GM12878 (cell line): Measurements from ENCODE around the gene ISG20L2. TPM values are rescaled to one million over a fixed set of nuclear protein-coding genes. Genes with fewer than 3 reads are reported as not detected.

Experiments
- ATAC-seq: fragments of 200-7000 bp; cut with Tn5 transposase; 3 replicates; pipeline ENCODE4 v1.9.1; 2020; ENCODE audit warnings: mild to moderate bottlenecking, moderate library complexity
- BruUV-seq: library from RNA; stranded (reverse); fragments of 400-500 nt; replicated peaks from 2 replicates; lab custom pipeline; 2021; lab: Mats Ljungman, UMichigan
- CTCF ChIA-PET: fragments of 300-600 bp; sonication (Branson Sonifier 250); formaldehyde crosslinking; extraction: SDS; loops from one replicate; lab custom pipeline; 2021; ENCODE audit warnings: inconsistent platforms; lab: Yijun Ruan, JAX
- POLR2A ChIA-PET: fragments of 350-600 bp; formaldehyde crosslinking; extraction: SDS; loops from one replicate; lab custom pipeline; 2021; ENCODE audit warnings: inconsistent platforms; lab: Charles Lee
- RAD21 ChIA-PET: fragments of 300-600 bp; sonication (Branson Sonifier 250); formaldehyde crosslinking; loops from one replicate; lab custom pipeline; 2023; ENCODE audit warnings: antibody characterized with exemption; ENCODE audit not compliant: unreplicated experiment; lab: Charles Lee
- SMC1A ChIA-PET: fragments of 300-600 bp; sonication (Branson Sonifier 250); formaldehyde crosslinking; loops from one replicate; lab custom pipeline; 2023; ENCODE audit not compliant: unreplicated experiment, uncharacterized antibody; lab: Charles Lee
- DNase-seq: peaks from one replicate; pipeline ENCODE4 v3.0.0-alpha.2; 2011; ENCODE audit warnings: low read depth, low spot score
- FAIRE-seq: peaks from 3 replicates; lab custom pipeline; 2011; peaks lifted over from hg19 to GRCh38; lab: Jason Lieb, UNC
- H2AFZ ChIP-seq: 2 replicates; pipeline ENCODE4 v1.6.0; 2011; ENCODE audit warnings: low read depth, low read length, control low read depth; ENCODE audit not compliant: control insufficient read depth
- H3K27ac ChIP-seq: 2 replicates; pipeline ENCODE4 v1.5.1; 2011; ENCODE audit warnings: control low read depth; ENCODE audit not compliant: control insufficient read depth, insufficient read depth
- H3K27me3 ChIP-seq, 2 experiments: replicated peaks in 1 of 2; 2 replicates each; pipeline versions ENCODE4 v1.6.0 to v1.6.1; 2011; ENCODE audit warnings: low read length in 1 of 2; ENCODE audit not compliant: control insufficient read depth in 2 of 2, insufficient read depth in 2 of 2
- H3K36me3 ChIP-seq, 2 experiments: 2 replicates each; pipeline ENCODE4 v1.5.1; 2011; ENCODE audit warnings: low read length in 1 of 2; ENCODE audit not compliant: control insufficient read depth in 2 of 2, insufficient read depth in 2 of 2
- H3K4me1 ChIP-seq: 2 replicates; pipeline ENCODE4 v1.6.1; 2011; ENCODE audit warnings: mild to moderate bottlenecking, low read length, moderate library complexity, mixed read lengths; ENCODE audit not compliant: control insufficient read depth, insufficient read depth
- H3K4me2 ChIP-seq: 2 replicates; pipeline ENCODE4 v1.6.0; 2011; ENCODE audit warnings: control low read depth; ENCODE audit not compliant: control insufficient read depth, insufficient read depth
- H3K4me3 ChIP-seq: fragments of 200-600 bp; sonication (generic); 2 replicates; pipeline ENCODE4 v1.5.1; 2016
- H3K79me2 ChIP-seq: 2 replicates; pipeline ENCODE4 v1.6.0; 2011; ENCODE audit warnings: low read length; ENCODE audit not compliant: control insufficient read depth, insufficient read depth
- H3K9ac ChIP-seq: 2 replicates; pipeline ENCODE4 v1.8.0; 2011; ENCODE audit warnings: low read length, control low read depth, mixed read lengths; ENCODE audit not compliant: control insufficient read depth, insufficient read depth
- H3K9me3 ChIP-seq: replicated peaks from 3 replicates; pipeline ENCODE4 v1.5.1; 2011; ENCODE audit warnings: mild to moderate bottlenecking, low read length; ENCODE audit not compliant: control insufficient read depth, insufficient read depth
- H4K20me1 ChIP-seq: 2 replicates; pipeline ENCODE4 v1.6.0; 2011; ENCODE audit not compliant: control insufficient read depth, insufficient read depth
- EED ChIP-seq: sonication (generic); IDR thresholded peaks from 2 replicates; pipeline ENCODE4 v1.6.1; 2016; ENCODE audit warnings: antibody characterized with exemption, low read depth
- EGR1 ChIP-seq, 2 experiments: IDR thresholded peaks; 1 replicate in 1 of 2; 2 replicates in 1 of 2; pipeline ENCODE4 v1.6.1; 2011 to 2012; ENCODE audit warnings: low read depth in 2 of 2, low read length in 2 of 2, borderline replicate concordance in 1 of 2, mild to moderate bottlenecking in 1 of 2, moderate library complexity in 1 of 2
- POLR2A ChIP-seq: IDR thresholded peaks from 2 replicates; pipeline ENCODE4 v1.6.1; 2011; ENCODE audit warnings: low read depth, mild to moderate bottlenecking, low read length
- SMAD5 ChIP-seq: IDR thresholded peaks from 2 replicates; pipeline ENCODE4 v1.6.1; 2016; ENCODE audit warnings: antibody characterized with exemption, low read depth
- WGBS: methylation state at CpG from one replicate; pipeline ENCODE4 v1.1.6; 2016; ENCODE audit warnings: low lambda C conversion rate; ENCODE audit not compliant: insufficient replicate concordance, insufficient coverage; ENCODE audit errors: missing lambda C conversion rate; 5-methylcytosine and 5-hydroxymethylcytosine counted together
- in situ Hi-C: fragments of 300-500 bp; cut with MboI; formaldehyde crosslinking; loops from 9 replicates; pipeline ENCODE4 v1.14.3; 2018; ENCODE audit warnings: mixed read lengths
- intact Hi-C: fragments of 100-400 bp; cut with micrococcal nuclease; formaldehyde crosslinking; loops from one replicate; pipeline ENCODE4 v1.14.2; 2022; ENCODE audit not compliant: unreplicated experiment
- polyA plus RNA-seq, 11 experiments: library from polyadenylated mRNA; depleted of rRNA in 4 of 11; unstranded in 6 of 11; stranded (reverse) in 5 of 11; fragments of >200 nt; fragmentation: Nextera tagmentation in 4 of 11; fragmentation: Illumina TruSeq in 1 of 11; extraction: Ambion mirVana in 4 of 11; extraction: Trizol in 1 of 11; gene quantifications; 1 replicate in 1 of 11; 2 replicates in 10 of 11; pipeline versions ENCODE4 v1.2.1 to v1.2.3, GENCODE V29; 2011 to 2016; ENCODE audit warnings: inconsistent platforms in 2 of 11, missing spikeins in 2 of 11, low read depth in 1 of 11
- total RNA-seq, 4 experiments: library from RNA; depleted of rRNA in 3 of 4; stranded (reverse); fragments of >200 nt in 3 of 4; fragmentation: Illumina TruSeq in 1 of 4; extraction: Trizol in 1 of 4; gene quantifications; 2 replicates each; pipeline versions ENCODE4 v1.2.1 to v1.2.3, GENCODE V29; 2013 to 2021

Gene ISG20L2
- total and polyA plus RNA-seq, 10 of the 15 experiments (the other 5 are each of a cell fraction or from before 2014, with no cell fraction given), result 16.4 to 111 (median 48.0) TPM

DNA sequence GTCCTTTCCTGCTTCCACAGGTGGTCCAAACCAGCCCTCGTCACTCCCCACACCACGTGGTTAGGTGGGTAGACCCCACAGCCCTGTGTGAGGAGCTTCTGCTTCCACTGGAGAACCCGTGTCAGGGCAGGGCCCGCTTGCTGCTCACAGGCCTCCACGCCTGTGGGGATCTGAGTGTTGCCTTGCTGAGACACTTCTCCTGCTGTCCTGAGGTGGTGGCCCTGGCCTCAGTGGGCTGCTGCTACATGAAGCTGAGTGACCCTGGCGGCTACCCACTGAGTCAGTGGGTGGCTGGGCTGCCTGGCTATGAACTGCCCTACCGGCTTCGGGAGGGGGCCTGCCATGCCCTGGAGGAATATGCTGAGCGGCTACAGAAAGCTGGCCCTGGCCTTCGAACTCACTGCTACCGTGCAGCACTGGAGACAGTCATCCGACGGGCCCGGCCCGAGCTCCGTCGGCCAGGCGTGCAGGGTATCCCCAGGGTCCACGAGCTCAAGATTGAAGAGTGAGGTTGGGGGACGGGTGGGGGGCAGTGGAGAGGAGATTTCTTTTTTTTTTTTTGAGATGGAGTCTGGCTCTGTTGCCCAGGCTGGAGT, 5.5 kb upstream of the ISG20L2 start:
- no peak for ATAC-seq
- no peak overlapping the region for H3K9ac ChIP-seq
- no peaks in the 10 kb centered on the region for H3K9me3 ChIP-seq
- no peak overlapping the region for H3K4me2 ChIP-seq
- ChIA-PET CTCF (no interaction called here), RAD21 (interaction anchor here (0.6 kb wide), 1 partner anchor 234 kb away, joined by 3 read pairs; the partner anchor contains the start of gene MEF2D), POLR2A (interaction anchor here (0.5 to 0.7 kb wide), 4 partner anchors 19 to 756 kb away, joined by 3 to 5 read pairs (median 3); no protein-coding TSS in a partner anchor), SMC1A (no interaction called here)
- in situ Hi-C loops (no loop called here), intact Hi-C loops (no loop called here)
- H3K79me2 ChIP-seq, result peaks cover 12% of the 10 kb centered on the region
- WGBS, result 96% methylated on average over 20 of the region's 20 CpGs
- FAIRE-seq, result no peak
- H3K4me3 ChIP-seq, result no peak overlapping the region
- no peaks in the 10 kb centered on the region for H4K20me1 ChIP-seq
- TF ChIP-seq SMAD5, result no peak
- TF ChIP-seq EED, result no peak
- TF ChIP-seq EGR1 (IDR thresholded peaks at IDR 0.05; ENCODE audit: borderline replicate concordance in 1 of 2, low read depth in 2 of 2, low read length in 2 of 2), result no peak
- 0 out of 2 replicates have a peak, but pooled peaks have one; percentile 20 for TF ChIP-seq POLR2A
- no peaks in the 10 kb centered on the region for H3K27me3 ChIP-seq
- H2AFZ ChIP-seq, result no peak overlapping the region
- H3K36me3 ChIP-seq, result peaks cover 4 to 17% of the 10 kb centered on the region in 2 experiments
- peaks cover 5% of the 10 kb centered on the region; the same call in 1 of the 2 replicates for H3K4me1 ChIP-seq
- no peak overlapping the region for H3K27ac ChIP-seq
- no peak for DNase-seq
- BruUV-seq, result no TSS peak
